ENCODE results near the gene SHFL. TPM values are rescaled to one million over a fixed set of nuclear protein-coding genes. Genes with fewer than 3 reads are reported as not detected.

Gene SHFL
- total RNA-seq, 5 donors from 2014 or later (not counting 1 experiment from before 2014, with no cell fraction given) = 75.5 to 116 (median 109) TPM

- H3K36me3 ChIP-seq (ENCODE audit: control insufficient read depth in 2 of 2, extremely low read depth in 1 of 2, insufficient read depth in 1 of 2, low read length in 1 of 2) = peaks cover 23 to 58% of the 10 kb centered on the region in 2 donors
- H3K27ac ChIP-seq (ENCODE audit: low read length) = peak overlapping the region; percentile 81
- Mint-ChIP-seq H3K27me3 (no peaks in the 10 kb centered on the region), H3K27ac (peak overlapping the region; percentile 71 to 73), H3K9me3 (no peaks in the 10 kb centered on the region), H3K4me1 (peaks cover 42 to 62% (median 51%) of the 10 kb centered on the region in 3 donors), H3K4me3 (peak overlapping the region in 1 of 3 donors; percentile 15), H3K36me3 (peaks cover 25% of the 10 kb centered on the region)
- POLR2A ChIA-PET = no interaction called here
- H3K9me3 ChIP-seq = no peaks in the 10 kb centered on the region
- no peak for DNase-seq
- no peak for ATAC-seq (replicated peaks in 1 of 4)
- CTCF ChIA-PET = interaction anchor here in 1 of 2 donors (0.7 kb wide), 1 partner anchor 290 kb away, joined by 4 read pairs; no protein-coding TSS in a partner anchor
- WGBS (ENCODE audit: insufficient coverage) = 90% methylated on average over 37 of the region's 44 CpGs
- no peak overlapping the region for H3K4me3 ChIP-seq (ENCODE audit: control insufficient read depth in 1 of 2, extremely low read depth in 1 of 2, low read length in 1 of 2)
- no peaks in the 10 kb centered on the region for H3K27me3 ChIP-seq (replicated peaks in 1 of 2; ENCODE audit: control insufficient read depth in 2 of 2, extremely low read depth in 1 of 2, insufficient read depth in 2 of 2, low read length in 1 of 2)
- peaks cover 15 to 94% of the 10 kb centered on the region in 2 experiments for H3K4me1 ChIP-seq (ENCODE audit: control insufficient read depth in 1 of 2, extremely low read depth in 1 of 2, insufficient read depth in 2 of 2, low read length in 2 of 2)
Observed at GRCh38 chr19:10110076-10110971, 24.2 kb downstream of the SHFL start.

GRCh38 chr19:10110972-10111317 lies 24.8 kb downstream of the SHFL start:
- 73% methylated on average over 19 of the region's 19 CpGs for WGBS (ENCODE audit: insufficient coverage)
- peaks cover 29 to 64% of the 10 kb centered on the region in 2 donors for H3K36me3 ChIP-seq (ENCODE audit: control insufficient read depth in 2 of 2, extremely low read depth in 1 of 2, insufficient read depth in 1 of 2, low read length in 1 of 2)
- ATAC-seq (replicated peaks in 1 of 4) (no peak), DNase-seq (no peak)
- ChIA-PET CTCF (interaction anchor here in 1 of 2 donors (1.0 kb wide), 1 partner anchor 12 kb away, joined by 4 read pairs; no protein-coding TSS in a partner anchor), POLR2A (no interaction called here)
- H3K27ac ChIP-seq (ENCODE audit: low read length) = peak overlapping the region; percentile 81
- Mint-ChIP-seq H3K9me3 (no peaks in the 10 kb centered on the region), H3K36me3 (peaks cover 28% of the 10 kb centered on the region), H3K4me1 (peaks cover 37 to 56% (median 45%) of the 10 kb centered on the region in 3 donors), H3K4me3 (peak overlapping the region in 1 of 3 donors; percentile 61), H3K27ac (peak overlapping the region; percentile 71 to 86), H3K27me3 (no peaks in the 10 kb centered on the region)
- no peak overlapping the region for H3K4me3 ChIP-seq (ENCODE audit: control insufficient read depth in 1 of 2, extremely low read depth in 1 of 2, low read length in 1 of 2)
- no peaks in the 10 kb centered on the region for H3K9me3 ChIP-seq
- peaks cover 10 to 94% of the 10 kb centered on the region in 2 experiments for H3K4me1 ChIP-seq (ENCODE audit: control insufficient read depth in 1 of 2, extremely low read depth in 1 of 2, insufficient read depth in 2 of 2, low read length in 2 of 2)
- H3K27me3 ChIP-seq (replicated peaks in 1 of 2; ENCODE audit: control insufficient read depth in 2 of 2, extremely low read depth in 1 of 2, insufficient read depth in 2 of 2, low read length in 1 of 2) = no peaks in the 10 kb centered on the region

GRCh38 chr19:10111405-10111811 lies 25.3 kb downstream of the SHFL start, which contains the start of gene P2RY11:
P2RY11 (plus strand) TSS chr19:10111693; CDS start chr19:10111722, 29 bp downstream.
- ATAC-seq (replicated peaks in 1 of 4) (no peak), DNase-seq (peak in 6 of 35 experiments; percentile 15 to 69 (median 36))
- Mint-ChIP-seq H3K4me3 (peak within 1 kb of the TSS; percentile 55 to 65 (median 61)), H3K36me3 (peaks cover 33% of the 10 kb centered on the region), H3K9me3 (no peaks in the 10 kb centered on the region), H3K27ac (peak within 1 kb of the TSS; percentile 86 to 89), H3K4me1 (peaks cover 39 to 58% (median 46%) of the 10 kb centered on the region in 3 donors), H3K27me3 (no peaks in the 10 kb centered on the region)
- peak within 1 kb of the TSS; percentile 6 to 24 for H3K4me3 ChIP-seq (ENCODE audit: control insufficient read depth in 1 of 2, extremely low read depth in 1 of 2, low read length in 1 of 2)
- peaks cover 10 to 94% of the 10 kb centered on the region in 2 experiments for H3K4me1 ChIP-seq (ENCODE audit: control insufficient read depth in 1 of 2, extremely low read depth in 1 of 2, insufficient read depth in 2 of 2, low read length in 2 of 2)
- peaks cover 34 to 69% of the 10 kb centered on the region in 2 donors for H3K36me3 ChIP-seq (ENCODE audit: control insufficient read depth in 2 of 2, extremely low read depth in 1 of 2, insufficient read depth in 1 of 2, low read length in 1 of 2)
- no peaks in the 10 kb centered on the region for H3K9me3 ChIP-seq
- CTCF ChIA-PET = interaction anchor here (1.0 to 2.5 kb wide), 2 partner anchors 12 to 15 kb away, joined by 4 to 16 read pairs; no protein-coding TSS in a partner anchor
- WGBS (ENCODE audit: insufficient coverage) = 32% methylated on average over 6 of the region's 8 CpGs
- no peaks in the 10 kb centered on the region for H3K27me3 ChIP-seq (replicated peaks in 1 of 2; ENCODE audit: control insufficient read depth in 2 of 2, extremely low read depth in 1 of 2, insufficient read depth in 2 of 2, low read length in 1 of 2)
- peak within 1 kb of the TSS; percentile 81 for H3K27ac ChIP-seq (ENCODE audit: low read length)
- POLR2A ChIA-PET = interaction anchor here in 1 of 2 donors (0.6 to 1.2 kb wide), 2 partner anchors 9 to 12 kb away, joined by 3 to 19 read pairs; no protein-coding TSS in a partner anchor

- H3K27me3 Mint-ChIP-seq = no peaks in the 10 kb centered on the region
- peaks cover 36 to 52% (median 44%) of the 10 kb centered on the region in 3 donors for H3K4me1 Mint-ChIP-seq
- peak overlapping the region; percentile 86 to 89 for H3K27ac Mint-ChIP-seq
- no peaks in the 10 kb centered on the region for H3K27me3 ChIP-seq (replicated peaks in 1 of 2; ENCODE audit: control insufficient read depth in 2 of 2, extremely low read depth in 1 of 2, insufficient read depth in 2 of 2, low read length in 1 of 2)
- ATAC-seq (replicated peaks in 1 of 4) = peak; percentile 8 to 61 (median 32)
- H3K9me3 Mint-ChIP-seq = no peaks in the 10 kb centered on the region
- DNase-seq = peak in 26 of 35 experiments; percentile 25 to 80 (median 44)
- H3K4me1 ChIP-seq (ENCODE audit: control insufficient read depth in 1 of 2, extremely low read depth in 1 of 2, insufficient read depth in 2 of 2, low read length in 2 of 2) = peaks cover 4 to 94% of the 10 kb centered on the region in 2 experiments
- ChIA-PET POLR2A (interaction anchor here (0.6 to 1.2 kb wide), 3 partner anchors 10 to 139 kb away, joined by 3 read pairs; no protein-coding TSS in a partner anchor), CTCF (interaction anchor here (1.0 to 2.5 kb wide), 4 partner anchors 8 to 16 kb away, joined by 4 to 16 read pairs (median 8); no protein-coding TSS in a partner anchor)
- peak overlapping the region; percentile 81 for H3K27ac ChIP-seq (ENCODE audit: low read length)
- no peaks in the 10 kb centered on the region for H3K9me3 ChIP-seq
- H3K36me3 ChIP-seq (ENCODE audit: control insufficient read depth in 2 of 2, extremely low read depth in 1 of 2, insufficient read depth in 1 of 2, low read length in 1 of 2) = peaks cover 39 to 74% of the 10 kb centered on the region in 2 donors
- H3K4me3 Mint-ChIP-seq = peak overlapping the region; percentile 55 to 65 (median 61)
- peak overlapping the region; percentile 6 to 24 for H3K4me3 ChIP-seq (ENCODE audit: control insufficient read depth in 1 of 2, extremely low read depth in 1 of 2, low read length in 1 of 2)
- H3K36me3 Mint-ChIP-seq = peaks cover 33% of the 10 kb centered on the region
- WGBS (ENCODE audit: insufficient coverage) = 32% methylated on average over 7 of the region's 23 CpGs
Observed at GRCh38 chr19:10112037-10112761, 26.1 kb downstream of the SHFL start.

GRCh38 chr19:10112895-10113591 lies 26.9 kb downstream of the SHFL start:
- Mint-ChIP-seq H3K27ac (peak overlapping the region; percentile 86 to 89), H3K4me1 (peaks cover 32 to 49% (median 43%) of the 10 kb centered on the region in 3 donors), H3K9me3 (no peaks in the 10 kb centered on the region), H3K36me3 (peaks cover 35% of the 10 kb centered on the region), H3K4me3 (peak overlapping the region; percentile 55 to 65 (median 61)), H3K27me3 (no peaks in the 10 kb centered on the region)
- CTCF ChIA-PET = interaction anchor here in 1 of 2 donors (0.5 to 2.5 kb wide), 5 partner anchors 9 to 334 kb away, joined by 3 to 16 read pairs (median 6); no protein-coding TSS in a partner anchor
- peak overlapping the region; percentile 81 for H3K27ac ChIP-seq (ENCODE audit: low read length)
- peak; percentile 29 to 82 (median 58) for DNase-seq
- H3K4me1 ChIP-seq (ENCODE audit: control insufficient read depth in 1 of 2, extremely low read depth in 1 of 2, insufficient read depth in 2 of 2, low read length in 2 of 2) = peaks cover 2 to 94% of the 10 kb centered on the region in 2 experiments
- H3K9me3 ChIP-seq = no peaks in the 10 kb centered on the region
- H3K4me3 ChIP-seq (ENCODE audit: control insufficient read depth in 1 of 2, extremely low read depth in 1 of 2, low read length in 1 of 2) = peak overlapping the region in 1 of 2 donors; percentile 24
- H3K27me3 ChIP-seq (replicated peaks in 1 of 2; ENCODE audit: control insufficient read depth in 2 of 2, extremely low read depth in 1 of 2, insufficient read depth in 2 of 2, low read length in 1 of 2) = no peaks in the 10 kb centered on the region
- ATAC-seq (replicated peaks in 1 of 4) = peak; percentile 48 to 58 (median 56)
- WGBS (ENCODE audit: insufficient coverage) = 25% methylated on average over 24 of the region's 25 CpGs
- H3K36me3 ChIP-seq (ENCODE audit: control insufficient read depth in 2 of 2, extremely low read depth in 1 of 2, insufficient read depth in 1 of 2, low read length in 1 of 2) = peaks cover 37 to 74% of the 10 kb centered on the region in 2 donors
- POLR2A ChIA-PET = interaction anchor here (0.6 to 0.7 kb wide), 2 partner anchors 23 to 139 kb away, joined by 3 read pairs; no protein-coding TSS in a partner anchor
